GM19397 (cell line): ENCODE results near the gene CDC25B.
"Not testable (repeated sequence)": the region's sequence is repeated elsewhere in the genome, so short reads cannot be mapped to it uniquely, and the experiment has no call there.

ENCODE experiments used
- ATAC-seq: cut with Tn5 transposase; IDR thresholded peaks from one replicate; pipeline ENCODE4 v1.9.1; 2021; ENCODE audit warnings: mild to moderate bottlenecking, moderate library complexity; ENCODE audit not compliant: unreplicated experiment

CDC25B gene

GRCh38 chr20:3821996-3822395 lies 25.9 kb downstream of the CDC25B start:
- no peak for ATAC-seq

- no peak for ATAC-seq
Measured at GRCh38 chr20:3823881-3824280, 27.8 kb downstream of the CDC25B start.

DNA sequence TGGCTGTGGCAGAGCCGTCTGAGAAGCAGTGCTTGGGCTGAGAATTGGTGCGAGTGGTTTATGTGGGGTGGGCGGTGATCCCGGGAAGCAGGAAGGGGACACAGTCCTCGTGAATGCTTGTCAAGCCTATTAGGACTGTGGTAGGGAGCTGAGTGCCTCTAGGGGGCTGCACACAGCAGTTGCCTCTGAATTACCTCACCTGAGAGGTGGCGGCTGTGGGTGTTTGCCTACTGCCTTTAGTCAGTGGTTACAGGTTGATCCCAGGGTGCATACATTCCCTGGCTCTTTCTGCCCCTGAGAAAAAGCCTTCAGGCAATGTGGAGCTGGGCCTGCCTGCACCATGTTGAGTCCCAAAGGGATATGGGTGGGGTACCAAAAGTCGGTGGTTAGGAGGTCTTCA lies 29.4 kb downstream of the CDC25B start:
- ATAC-seq = no peak

GRCh38 chr20:3826420-3826819 lies 30.3 kb downstream of the CDC25B start:
- ATAC-seq = no peak

GRCh38 chr20:3828798-3829197 lies 32.7 kb downstream of the CDC25B start:
- ATAC-seq = no peak

- ATAC-seq = not testable (repeated sequence)
Measured at GRCh38 chr20:3829891-3830290, 33.8 kb downstream of the CDC25B start.

- no peak for ATAC-seq
Measured at GRCh38 chr20:3836132-3836531, 40.0 kb downstream of the CDC25B start.

- ATAC-seq = no peak
Measured at GRCh38 chr20:3839328-3839727, 43.2 kb downstream of the CDC25B start.

DNA sequence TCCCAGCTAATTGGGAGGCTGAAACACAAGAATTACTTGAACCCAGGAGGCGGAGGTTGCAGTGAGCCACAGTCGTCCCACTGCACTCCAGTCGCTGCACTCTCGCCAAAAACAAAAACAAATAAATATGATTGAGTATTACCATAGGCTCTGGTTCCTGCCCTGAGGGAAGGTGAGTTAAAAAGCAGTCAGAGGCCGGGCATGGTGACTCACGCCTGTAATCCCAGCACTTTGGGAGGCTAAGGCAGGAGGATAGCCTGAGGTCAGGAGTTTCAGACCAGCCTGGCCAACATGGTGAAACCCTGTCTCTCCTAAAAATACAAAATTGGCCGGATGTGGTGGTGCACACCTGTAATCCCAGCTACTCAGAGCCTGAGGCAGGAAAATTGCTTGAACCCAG lies 44.1 kb downstream of the CDC25B start:
- not testable (repeated sequence) for ATAC-seq

DNA sequence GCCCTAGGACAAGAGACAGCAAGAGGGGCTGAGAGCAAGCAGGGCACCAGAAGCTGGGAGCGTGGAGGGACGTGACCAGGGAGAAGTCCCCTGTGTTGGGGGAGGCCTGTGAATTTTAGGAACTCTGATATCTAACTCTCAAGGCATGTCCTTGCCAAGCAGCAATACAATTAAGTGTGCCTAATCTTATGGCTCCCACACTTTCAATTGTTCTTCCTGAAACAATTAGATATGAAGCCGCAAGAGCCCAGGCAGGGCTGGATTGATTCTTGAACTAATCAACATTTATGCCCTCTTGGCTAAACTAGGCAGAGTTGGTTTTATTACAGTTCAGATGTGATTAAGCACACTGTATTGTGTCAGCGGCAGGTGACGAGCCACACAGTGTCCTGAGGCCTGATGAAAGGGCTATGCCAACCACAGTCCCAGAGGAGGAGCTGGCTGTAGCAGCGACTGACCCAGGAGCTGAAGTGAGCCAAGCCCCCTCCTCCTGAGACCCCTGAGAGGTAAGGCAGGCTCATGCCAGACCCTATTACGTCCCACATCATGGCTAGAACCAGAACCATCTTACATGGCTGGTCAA lies 46.3 kb downstream of the CDC25B start:
- ATAC-seq = no peak

DNA sequence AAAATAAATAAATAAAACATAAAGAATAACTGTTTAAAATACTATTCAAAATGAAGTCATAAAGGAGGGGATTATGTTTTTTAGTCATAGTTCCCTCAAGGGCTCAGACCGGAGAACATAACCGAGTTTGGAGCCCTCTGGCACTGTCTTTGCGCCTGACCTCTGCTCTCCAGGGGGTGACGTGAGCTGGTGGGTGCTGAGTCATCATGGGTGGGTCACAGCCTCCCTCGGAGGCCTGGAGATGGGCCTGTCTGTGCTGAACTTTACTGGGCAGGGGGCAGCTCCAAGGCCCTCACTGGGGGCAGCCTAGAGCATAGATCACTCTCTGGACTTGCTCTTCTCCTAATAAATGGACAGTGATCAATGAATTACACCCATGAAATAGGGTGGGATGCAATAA lies 47.4 kb downstream of the CDC25B start:
- ATAC-seq = no peak

DNA sequence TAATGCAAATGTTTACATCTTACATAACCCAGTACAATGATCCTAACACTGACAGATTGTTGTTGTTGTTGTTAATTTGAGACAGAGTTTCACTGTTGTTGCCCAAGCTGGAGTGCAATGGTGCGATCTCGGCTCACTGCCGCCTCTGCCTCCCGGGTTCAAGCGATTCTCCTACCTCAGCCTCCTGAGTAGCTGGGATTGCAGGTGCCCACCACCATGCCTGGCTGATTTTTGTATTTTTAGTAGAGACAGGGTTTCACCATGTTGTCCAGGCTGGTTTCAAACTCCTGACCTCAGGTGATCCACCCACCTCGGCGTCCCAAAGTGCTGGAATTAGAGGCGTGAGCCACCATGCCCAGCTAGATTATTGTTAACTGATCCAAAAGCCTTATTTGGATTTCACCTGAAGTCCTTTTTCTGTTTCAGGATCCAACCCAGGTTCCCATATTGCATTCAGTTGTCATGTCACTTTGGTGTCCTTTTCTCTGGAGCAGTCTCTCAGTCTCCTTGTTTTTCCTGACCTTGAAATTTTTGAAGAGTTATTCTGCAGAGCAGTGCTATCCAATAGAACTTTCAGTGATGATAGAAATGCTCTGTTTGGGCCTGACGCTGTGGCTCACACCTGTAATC lies 48.0 kb downstream of the CDC25B start:
- not testable (repeated sequence) for ATAC-seq

DNA sequence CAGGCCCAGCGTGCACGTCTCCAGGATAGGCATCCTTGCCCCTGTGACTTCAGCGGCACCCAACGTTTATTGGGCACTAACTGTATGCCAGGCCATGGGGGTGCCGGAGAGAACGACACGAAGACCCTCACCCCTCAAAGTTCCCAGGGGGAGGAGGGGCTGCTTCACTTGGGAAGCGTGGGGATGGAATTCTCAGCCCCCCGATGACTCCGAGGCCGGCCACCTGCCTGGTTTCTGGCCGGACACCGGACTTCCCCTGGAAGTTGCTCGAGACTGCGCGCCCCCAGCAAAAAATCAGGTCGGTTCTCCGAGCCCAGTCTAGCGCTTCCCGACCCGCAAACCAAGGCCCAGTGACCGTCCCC lies 50.2 kb downstream of the CDC25B start:
- ATAC-seq = no peak

- ATAC-seq = peak; percentile 98
Measured at GRCh38 chr20:3846740-3847428, 50.8 kb downstream of the CDC25B start, which contains the start of gene MAVS. Gene MAVS (plus strand): TSS chr20:3846834. CDS start chr20:3854625, 7,791 bp downstream.

DNA sequence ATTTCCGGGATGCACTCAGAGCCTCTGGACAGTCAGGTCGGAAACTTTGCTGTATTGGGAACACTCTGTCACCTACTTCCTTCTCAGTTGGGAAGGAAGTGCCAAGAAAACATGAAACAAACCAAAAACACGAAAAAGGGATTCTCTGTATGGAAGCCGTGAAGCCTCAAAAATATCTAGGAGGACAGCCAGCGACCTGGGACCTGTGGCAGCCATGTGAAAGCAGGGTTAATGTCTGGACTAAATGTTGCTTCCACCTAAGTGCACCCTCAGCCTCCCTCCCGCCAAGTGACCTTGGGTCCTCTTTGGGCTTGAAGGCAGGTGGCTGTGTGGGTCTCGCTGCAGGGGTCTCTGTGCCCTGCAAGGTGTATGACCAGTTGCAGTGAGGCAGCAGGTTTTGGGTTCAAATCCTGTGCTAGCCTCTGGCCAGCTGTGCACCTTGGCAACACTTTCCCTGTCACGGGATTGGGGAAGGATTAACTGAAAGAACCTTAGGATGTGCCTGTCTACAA lies 51.4 kb downstream of the CDC25B start:
- no peak for ATAC-seq

DNA sequence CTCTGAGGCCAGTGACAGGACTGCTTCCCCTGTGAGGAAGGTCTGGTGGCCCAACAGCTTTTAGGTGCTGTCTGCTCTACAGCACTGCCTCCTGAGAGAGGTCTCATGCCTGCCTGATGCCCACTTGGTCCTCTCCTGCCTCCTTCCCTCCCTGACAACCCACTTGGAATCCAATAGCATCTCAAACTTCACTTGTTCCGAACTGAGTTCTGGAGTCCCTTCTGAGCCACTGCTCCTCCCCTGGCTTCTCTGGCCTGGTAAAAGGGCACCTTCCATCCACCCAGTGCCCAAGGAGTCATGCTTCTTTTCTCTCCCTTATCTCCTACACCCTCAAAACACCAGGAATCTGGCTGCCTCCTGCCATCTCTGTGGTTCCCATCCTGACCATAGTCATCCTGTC lies 52.5 kb downstream of the CDC25B start:
- no peak for ATAC-seq

GRCh38 chr20:3854462-3854871 lies 58.4 kb downstream of the CDC25B start:
- ATAC-seq = no peak
